HG02588 (cell line): Measurements from ENCODE around the gene ARRB1.
"Not testable (repeated sequence)": the region's sequence is repeated elsewhere in the genome, so short reads cannot be mapped to it uniquely, and the experiment has no call there.

ENCODE experiments used
- ATAC-seq: cut with Tn5 transposase; IDR thresholded peaks from one replicate; pipeline ENCODE4 v1.9.1; 2021; ENCODE audit warnings: mild to moderate bottlenecking, moderate library complexity; ENCODE audit not compliant: unreplicated experiment

ARRB1 gene

GRCh38 chr11:75325713-75326438 is 25.6 kb downstream of the ARRB1 start:
- ATAC-seq = no peak

DNA sequence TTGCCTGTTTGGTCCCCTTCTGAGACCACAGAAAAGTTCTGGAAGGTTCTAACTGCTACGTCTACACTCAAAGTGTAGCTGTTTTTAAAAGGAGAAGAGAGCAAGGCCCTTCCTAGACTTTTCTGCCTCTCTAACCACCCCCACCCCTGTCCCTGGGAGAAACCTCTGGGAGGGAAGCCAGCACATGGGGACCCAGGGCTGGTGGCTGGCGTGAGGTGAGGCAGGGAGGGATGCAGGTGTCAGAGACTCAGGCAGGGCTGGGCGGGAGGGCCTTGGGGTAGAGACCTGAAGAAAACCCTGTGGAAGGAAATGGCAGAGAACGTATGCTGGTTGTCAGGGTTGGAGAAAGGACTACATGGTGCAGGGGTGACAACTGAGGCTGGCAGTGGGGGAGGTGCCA is 26.7 kb downstream of the ARRB1 start:
- no peak for ATAC-seq

- ATAC-seq = no peak
Measured at GRCh38 chr11:75324189-75324588, 27.3 kb downstream of the ARRB1 start.

GRCh38 chr11:75323609-75324008 is 27.9 kb downstream of the ARRB1 start:
- no peak for ATAC-seq

DNA sequence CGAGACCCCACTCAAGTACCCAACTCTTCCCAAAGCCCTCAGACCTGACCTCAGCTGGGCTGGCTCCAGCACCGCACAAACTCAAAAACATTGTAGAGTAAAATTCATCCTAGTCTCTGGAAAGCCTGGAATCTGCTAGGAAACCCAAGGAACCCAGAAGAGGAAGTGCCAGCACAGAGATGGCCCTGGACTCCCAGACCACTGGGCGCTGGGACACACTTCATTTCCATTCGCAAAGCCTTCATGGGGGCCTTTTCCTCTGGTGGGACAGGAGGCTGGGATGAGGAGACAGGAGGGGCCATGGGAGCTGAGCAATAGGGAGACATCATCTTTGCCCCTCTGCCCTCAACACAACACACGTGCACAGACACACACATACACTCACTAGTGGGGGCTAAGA is 30.8 kb downstream of the ARRB1 start:
- no peak for ATAC-seq

DNA sequence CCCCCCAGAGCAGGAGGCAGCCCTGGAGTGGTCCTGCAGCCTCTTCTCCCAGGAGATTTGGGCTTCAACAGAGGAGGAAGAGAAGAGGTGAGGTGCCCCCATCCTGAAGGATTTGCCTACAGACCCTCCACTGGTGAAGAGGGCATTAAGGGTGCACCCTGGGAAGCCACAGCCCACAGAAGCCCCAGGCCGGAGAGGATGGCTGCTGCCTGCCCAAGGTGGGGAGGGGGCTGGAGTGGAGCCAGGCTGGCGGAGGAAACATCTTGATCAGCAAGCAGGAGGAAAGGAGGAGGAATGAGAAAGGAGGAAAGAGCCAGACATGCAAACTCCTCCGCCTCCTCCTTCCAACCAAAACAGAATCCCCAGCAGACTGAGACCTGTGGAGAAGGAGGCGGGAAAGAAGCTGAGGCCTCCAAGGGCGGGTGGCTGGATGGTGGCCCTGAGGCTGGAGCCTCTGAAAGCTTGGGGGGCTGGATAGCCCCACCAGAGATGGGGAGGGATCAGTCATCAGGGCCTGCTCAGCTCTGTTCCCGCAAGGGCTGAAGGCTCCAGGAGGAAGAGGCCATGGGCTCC is 31.3 kb downstream of the ARRB1 start:
- no peak for ATAC-seq

DNA sequence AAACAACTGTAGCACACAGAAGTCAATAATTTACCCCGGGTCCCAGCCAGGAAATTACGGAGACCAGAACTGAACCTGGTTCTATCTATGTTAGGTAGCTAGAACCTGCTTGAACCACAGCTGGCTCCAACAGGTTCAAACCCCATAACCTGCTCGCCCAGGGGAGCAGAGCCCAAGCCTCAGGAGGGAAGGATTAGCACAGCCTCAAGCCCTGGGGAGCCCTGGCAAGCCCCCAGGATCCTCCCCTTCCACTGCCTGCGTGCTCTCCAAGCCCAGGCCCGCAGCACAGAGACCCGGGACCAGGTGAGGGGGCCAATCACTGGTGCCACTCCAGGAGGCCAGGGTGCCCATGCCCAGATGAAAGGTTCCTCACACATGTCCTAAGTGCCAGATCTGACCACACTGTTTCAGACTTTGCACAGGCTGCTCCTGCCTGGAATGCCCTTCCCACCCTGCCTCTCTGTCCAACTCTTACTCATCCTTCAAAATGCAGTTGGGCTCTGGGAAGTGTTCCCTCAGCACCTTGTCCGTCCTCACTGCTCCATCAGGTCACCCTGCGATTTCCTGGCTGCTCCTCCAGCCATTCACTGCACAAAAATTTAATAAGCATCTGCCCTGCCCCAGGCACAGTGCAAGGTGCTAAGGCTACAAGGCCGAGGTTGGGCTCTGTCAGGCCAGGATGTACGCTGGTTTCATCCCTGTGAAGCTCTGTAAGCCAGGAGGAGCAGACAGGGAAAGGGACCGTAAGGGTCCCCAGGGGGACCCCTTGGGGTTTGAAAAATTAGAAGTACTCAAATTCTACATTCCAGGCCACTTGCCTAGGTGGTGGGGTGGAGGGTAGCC is 32.2 kb downstream of the ARRB1 start:
- ATAC-seq = no peak

- ATAC-seq = no peak
Measured at GRCh38 chr11:75317446-75318122, 33.9 kb downstream of the ARRB1 start.

GRCh38 chr11:75315439-75315805 is 36.0 kb downstream of the ARRB1 start:
- no peak for ATAC-seq

DNA sequence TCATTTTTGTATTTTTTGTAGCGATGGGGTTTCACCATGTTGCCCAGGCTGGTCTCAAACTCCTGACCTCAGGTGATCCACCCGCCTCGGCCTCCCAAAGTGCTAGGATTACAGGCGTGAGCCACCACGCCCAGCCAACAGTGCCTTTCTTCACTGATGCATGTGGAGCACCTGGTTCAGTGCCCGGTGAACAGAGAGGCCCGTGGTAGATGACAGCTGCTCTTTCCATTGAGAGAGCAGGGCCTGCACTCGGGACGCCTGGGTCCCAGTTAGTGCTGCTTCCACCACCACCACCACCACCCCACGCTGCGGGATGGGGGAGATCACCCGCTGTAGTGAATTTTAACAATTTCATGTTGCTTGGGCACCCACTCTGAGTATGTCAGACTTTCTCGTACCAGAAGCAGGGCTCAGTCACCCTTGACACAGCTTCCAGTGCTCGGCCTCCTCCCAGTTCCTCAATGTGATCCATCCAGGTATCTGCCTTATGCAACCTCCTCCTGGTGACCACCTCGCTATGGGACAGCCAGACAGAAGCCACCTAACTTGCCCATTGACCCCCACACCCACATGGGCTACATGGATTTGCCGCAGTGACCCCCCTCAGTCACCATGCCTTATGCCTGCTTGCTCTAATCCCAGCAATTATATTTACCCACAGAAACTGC is 36.6 kb downstream of the ARRB1 start:
- ATAC-seq = no peak

- no peak for ATAC-seq
Measured at GRCh38 chr11:75313513-75314272, 37.8 kb downstream of the ARRB1 start.

GRCh38 chr11:75312346-75312745 is 39.1 kb downstream of the ARRB1 start:
- no peak for ATAC-seq

DNA sequence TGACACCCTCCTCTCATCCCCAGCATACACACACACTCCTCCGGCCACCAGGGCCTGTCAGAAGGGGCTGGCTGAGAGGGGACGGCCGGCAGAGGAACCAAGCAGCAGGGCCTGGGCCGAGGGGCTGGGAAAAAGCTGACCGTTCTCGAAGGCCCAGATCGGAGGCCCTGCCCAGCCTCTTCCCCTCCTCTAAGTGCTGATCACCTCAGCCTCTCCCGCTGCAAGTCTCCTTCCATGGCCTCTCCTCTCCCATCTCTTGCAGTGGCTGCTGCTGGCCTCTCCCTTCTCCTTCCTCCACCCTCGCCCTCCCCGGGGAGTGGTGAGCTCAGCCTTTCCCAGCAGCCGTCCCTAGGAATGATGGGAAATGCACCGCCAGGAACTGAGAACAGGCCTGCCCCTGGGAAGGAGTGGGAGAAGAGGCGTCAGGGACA is 39.6 kb downstream of the ARRB1 start:
- ATAC-seq = no peak

GRCh38 chr11:75308986-75309385 is 42.5 kb downstream of the ARRB1 start:
- no peak for ATAC-seq

DNA sequence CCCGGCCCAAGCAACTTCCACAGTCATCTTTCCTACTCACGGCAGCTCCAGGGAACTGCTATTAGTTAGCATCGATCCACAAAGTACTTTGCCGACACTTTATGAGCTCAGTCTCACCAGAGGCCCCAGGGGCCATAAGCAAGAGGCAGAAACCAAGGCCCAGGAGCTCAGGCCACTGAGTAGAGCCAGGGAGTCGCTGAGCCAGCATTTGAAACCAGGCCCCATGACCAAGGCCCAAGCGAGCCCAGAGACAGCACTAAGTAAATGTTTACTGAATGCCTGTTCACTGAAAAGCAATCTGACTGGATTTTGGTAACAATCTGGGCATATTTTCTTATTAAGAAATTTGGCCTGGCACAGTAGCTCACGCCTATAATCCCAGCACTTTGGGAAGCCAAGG is 43.3 kb downstream of the ARRB1 start:
- ATAC-seq = no peak

DNA sequence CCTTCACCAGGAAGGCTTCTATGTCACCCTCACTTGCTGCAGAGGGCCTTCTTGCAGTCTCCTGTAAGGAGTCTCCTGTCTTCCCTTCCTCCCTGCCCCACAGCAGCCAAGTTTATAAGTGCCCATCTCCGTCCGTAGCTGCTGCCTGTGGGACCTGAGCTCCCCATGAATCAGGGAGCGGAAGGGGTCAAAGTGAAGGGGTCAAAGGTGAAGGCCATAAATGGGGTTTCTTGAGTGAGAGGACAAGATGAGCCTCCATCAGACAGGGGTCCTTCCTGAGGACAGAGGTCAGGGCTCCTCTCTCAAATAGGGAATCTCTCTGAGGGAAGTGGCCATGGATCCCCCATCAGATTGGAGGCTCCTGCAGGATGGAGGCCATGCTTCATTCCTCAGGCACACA is 44.4 kb downstream of the ARRB1 start:
- no peak for ATAC-seq

DNA sequence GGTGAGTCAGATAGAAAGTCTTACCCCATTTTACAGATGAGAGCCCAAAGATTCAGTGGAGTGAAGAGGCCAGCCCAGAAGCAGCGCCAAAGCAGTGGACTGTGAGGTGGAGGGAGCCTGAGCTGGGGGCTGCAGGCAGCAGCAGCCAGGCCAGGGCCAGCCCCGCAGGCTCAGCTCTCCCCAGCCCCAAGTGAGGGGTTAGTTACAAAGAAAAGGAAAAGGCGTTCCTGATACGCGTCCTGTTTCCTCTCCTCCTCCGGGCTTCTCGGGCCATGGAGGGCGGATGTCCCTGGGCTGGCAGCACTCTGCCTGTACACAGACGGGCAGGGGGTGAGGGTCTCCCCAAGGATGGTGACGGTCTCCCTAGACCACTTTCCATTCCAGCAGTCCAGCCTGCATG is 44.9 kb downstream of the ARRB1 start:
- no peak for ATAC-seq

GRCh38 chr11:75305993-75306392 is 45.5 kb downstream of the ARRB1 start:
- no peak for ATAC-seq

DNA sequence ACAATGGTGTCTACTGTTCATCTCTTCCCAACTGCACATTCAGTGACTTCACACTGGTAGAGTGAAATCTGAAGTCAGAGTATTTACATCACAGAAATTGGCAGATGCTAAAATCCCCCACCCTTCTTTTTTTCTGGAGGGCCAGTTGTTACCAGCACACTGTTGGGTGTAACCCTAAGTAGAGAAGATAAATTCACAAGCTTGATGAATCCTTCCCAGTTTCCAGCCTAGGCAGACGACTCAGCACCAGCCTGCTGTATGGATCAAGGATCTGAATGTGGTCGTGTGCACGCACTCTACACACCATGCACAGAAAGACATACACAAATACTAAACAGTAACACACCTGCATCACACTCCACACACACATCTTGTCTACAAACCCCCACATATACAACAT is 46.0 kb downstream of the ARRB1 start:
- no peak for ATAC-seq

GRCh38 chr11:75304941-75305340 is 46.5 kb downstream of the ARRB1 start:
- ATAC-seq = not testable (repeated sequence)
